H9 (cell line): Measurements from ENCODE around the gene DCLRE1A. TPM values are rescaled to one million over a fixed set of nuclear protein-coding genes. Genes with fewer than 3 reads are reported as not detected.

ENCODE experiments used
- DNase-seq: peaks from one replicate; pipeline ENCODE4 v3.0.0-alpha.2; 2017
- H2AFZ ChIP-seq: one replicate; pipeline ENCODE4 v1.6.1; 2013; ENCODE audit warnings: mild to moderate bottlenecking, low read length, control low read depth, moderate library complexity
- H2AK5ac ChIP-seq: 2 replicates; pipeline ENCODE4 v1.6.1; 2013; ENCODE audit warnings: low read length, control low read depth, mixed read lengths; ENCODE audit not compliant: insufficient read length
- H2BK120ac ChIP-seq: one replicate; pipeline ENCODE4 v1.6.1; 2013; ENCODE audit warnings: low read depth, mild to moderate bottlenecking, low read length, control low read depth, inconsistent platforms; ENCODE audit not compliant: poor library complexity, severe bottlenecking
- H2BK12ac ChIP-seq: 2 replicates; pipeline ENCODE4 v1.6.1; 2013; ENCODE audit warnings: low read length, control low read depth, mixed read lengths, low read depth; ENCODE audit not compliant: insufficient read length
- H2BK15ac ChIP-seq: 2 replicates; pipeline ENCODE4 v1.6.1; 2013; ENCODE audit warnings: low read depth, low read length, control low read depth
- H2BK20ac ChIP-seq: one replicate; pipeline ENCODE4 v1.6.1; 2013; ENCODE audit warnings: low read depth, mild to moderate bottlenecking, low read length, control low read depth, inconsistent platforms; ENCODE audit not compliant: poor library complexity, severe bottlenecking
- H2BK5ac ChIP-seq: 2 replicates; pipeline ENCODE4 v1.6.1; 2013; ENCODE audit warnings: low read length, control low read depth, mixed read lengths; ENCODE audit not compliant: insufficient read length
- H3K14ac ChIP-seq: 2 replicates; pipeline ENCODE4 v1.6.1; 2013; ENCODE audit warnings: low read length, control low read depth; ENCODE audit not compliant: insufficient read depth
- H3K18ac ChIP-seq: 2 replicates; pipeline ENCODE4 v1.6.1; 2013; ENCODE audit warnings: low read depth, mild to moderate bottlenecking, mixed read lengths, low read length, control low read depth; ENCODE audit not compliant: insufficient read length
- H3K23ac ChIP-seq: 2 replicates; pipeline ENCODE4 v1.6.1; 2013; ENCODE audit warnings: low read length, control low read depth, mixed read lengths, low read depth; ENCODE audit not compliant: insufficient read length
- H3K23me2 ChIP-seq: 2 replicates; pipeline ENCODE4 v1.6.1; 2013; ENCODE audit warnings: low read depth, mild to moderate bottlenecking, mixed read lengths, low read length, control low read depth; ENCODE audit not compliant: insufficient read length, poor library complexity, severe bottlenecking
- H3K27ac ChIP-seq: 2 replicates; pipeline ENCODE4 v1.5.1; 2013; ENCODE audit warnings: low read length, control low read depth, mixed read lengths, low read depth; ENCODE audit not compliant: insufficient read length
- H3K27me3 ChIP-seq: 2 replicates; pipeline ENCODE4 v1.6.1; 2013; ENCODE audit warnings: low read length, control low read depth, inconsistent platforms; ENCODE audit not compliant: insufficient read depth
- H3K4ac ChIP-seq: 2 replicates; pipeline ENCODE4 v1.6.1; 2013; ENCODE audit warnings: low read depth, mild to moderate bottlenecking, control low read depth, inconsistent platforms, low read length, moderate library complexity
- H3K4me1 ChIP-seq: 2 replicates; pipeline ENCODE4 v1.6.1; 2013; ENCODE audit warnings: low read length, control low read depth, inconsistent platforms; ENCODE audit not compliant: insufficient read depth
- H3K4me2 ChIP-seq: 2 replicates; pipeline ENCODE4 v1.6.1; 2013; ENCODE audit warnings: low read length, control low read depth, mixed read lengths; ENCODE audit not compliant: insufficient read length, insufficient read depth
- H3K56ac ChIP-seq: 2 replicates; pipeline ENCODE4 v1.6.1; 2013; ENCODE audit warnings: low read depth, mild to moderate bottlenecking, mixed read lengths, low read length, control low read depth; ENCODE audit not compliant: insufficient read length
- H3K79me1 ChIP-seq: 2 replicates; pipeline ENCODE4 v1.6.1; 2013; ENCODE audit warnings: low read depth, mild to moderate bottlenecking, moderate library complexity, low read length, control low read depth, inconsistent platforms; ENCODE audit not compliant: insufficient read depth, poor library complexity, severe bottlenecking
- H3K79me2 ChIP-seq: 2 replicates; pipeline ENCODE4 v1.6.1; 2013; ENCODE audit warnings: low read length, control low read depth, inconsistent platforms; ENCODE audit not compliant: insufficient read depth
- H3K9ac ChIP-seq: 2 replicates; pipeline ENCODE4 v1.6.1; 2013; ENCODE audit warnings: low read length, control low read depth, mixed read lengths; ENCODE audit not compliant: insufficient read length; ENCODE audit errors: extremely low read depth
- H3K9me3 ChIP-seq: one replicate; pipeline ENCODE4 v1.6.1; 2013; ENCODE audit warnings: low read depth, low read length, inconsistent platforms; ENCODE audit not compliant: control insufficient read depth
- H3T11ph ChIP-seq: one replicate; pipeline ENCODE4 v1.6.1; 2013; ENCODE audit warnings: mild to moderate bottlenecking, low read length, control low read depth, inconsistent platforms
- H4K20me1 ChIP-seq: one replicate; pipeline ENCODE4 v1.6.1; 2013; ENCODE audit not compliant: control insufficient read depth, insufficient read length, insufficient read depth
- H4K5ac ChIP-seq: 2 replicates; pipeline ENCODE4 v1.6.1; 2013; ENCODE audit warnings: low read depth, mild to moderate bottlenecking, mixed read lengths, low read length, control low read depth; ENCODE audit not compliant: insufficient read length
- H4K8ac ChIP-seq: replicated peaks from 2 replicates; pipeline ENCODE4 v1.6.1; 2013; ENCODE audit warnings: low read length, control low read depth, mixed read lengths, low read depth; ENCODE audit not compliant: insufficient read length
- H4K91ac ChIP-seq: 2 replicates; pipeline ENCODE4 v1.6.1; 2013; ENCODE audit warnings: low read depth, mild to moderate bottlenecking, moderate library complexity, mixed read lengths, low read length, control low read depth; ENCODE audit not compliant: insufficient read length
- H3K27ac Mint-ChIP-seq, 3 experiments: 2 replicates in 2 of 3; 3 replicates in 1 of 3; pipeline ENCODE4 v1.8.0; 2020 to 2021; ENCODE audit warnings: mixed read lengths in 3 of 3, mild to moderate bottlenecking in 1 of 3, moderate library complexity in 1 of 3
- H3K27me3 Mint-ChIP-seq: 2 replicates; pipeline ENCODE4 v1.8.0; 2021; ENCODE audit warnings: low read depth, mild to moderate bottlenecking, moderate library complexity, mixed read lengths
- H3K36me3 Mint-ChIP-seq, 3 experiments: 2 replicates in 2 of 3; 3 replicates in 1 of 3; pipeline ENCODE4 v1.8.0; 2020 to 2021; ENCODE audit warnings: low read depth in 3 of 3, mixed read lengths in 3 of 3; ENCODE audit not compliant: insufficient read depth in 1 of 3
- H3K4me1 Mint-ChIP-seq, 2 experiments: 2 replicates each; pipeline ENCODE4 v1.8.0; 2020; ENCODE audit warnings: mixed read lengths in 2 of 2
- H3K4me3 Mint-ChIP-seq, 2 experiments: 2 replicates in 1 of 2; 3 replicates in 1 of 2; pipeline ENCODE4 v1.8.0; 2020 to 2021; ENCODE audit warnings: mild to moderate bottlenecking in 2 of 2, mixed read lengths in 2 of 2, moderate library complexity in 1 of 2
- H3K9me3 Mint-ChIP-seq, 2 experiments: 2 replicates in 1 of 2; 3 replicates in 1 of 2; pipeline ENCODE4 v1.8.0; 2020; ENCODE audit warnings: mild to moderate bottlenecking in 2 of 2, mixed read lengths in 2 of 2, moderate library complexity in 1 of 2
- WGBS: extraction: QIAGEN DNeasy Blood & Tissue Kit; methylation state at CpG from one replicate; pipeline ENCODE4 v1.1.7; 2013; ENCODE audit warnings: missing lambda C conversion rate, low lambda C conversion rate, mixed read lengths; ENCODE audit not compliant: insufficient read length; ENCODE audit errors: extremely low coverage; 5-methylcytosine and 5-hydroxymethylcytosine counted together
- total RNA-seq: library from RNA; stranded (reverse); gene quantifications from 2 replicates; pipeline ENCODE4 v1.2.1, GENCODE V29; 2021
- TF ChIP-seq, protein P1 (sequence below): fragments of 200-600 bp; sonication (generic); conservative IDR thresholded peaks from 3 replicates; pipeline ENCODE4 v1.8.0; 2021; ENCODE audit warnings: antibody characterized with exemption, mild to moderate bottlenecking

DCLRE1A gene
- total RNA-seq, 1 experiment from 2014 or later: 9.9 TPM

DNA sequence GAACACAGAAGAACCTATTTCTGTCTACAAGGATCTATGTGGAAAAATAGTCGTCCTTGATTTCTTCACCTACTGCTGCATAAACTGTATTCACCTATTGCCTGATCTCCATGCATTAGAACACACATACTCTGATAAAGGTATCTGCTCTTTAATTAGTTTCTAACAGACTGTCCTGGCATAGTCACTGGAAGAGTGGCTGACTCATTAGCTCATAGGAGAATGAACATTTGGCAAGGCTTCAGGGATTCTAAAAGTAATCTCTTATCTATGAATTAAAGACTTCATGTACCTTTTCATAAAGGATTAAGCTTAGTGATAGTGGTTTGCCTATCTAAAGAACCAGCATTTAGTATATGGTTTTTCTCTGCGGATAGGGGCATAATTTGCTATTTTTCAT lies 4.7 kb upstream of the DCLRE1A start:
- H2BK12ac ChIP-seq: no peak overlapping the region
- no peaks in the 10 kb centered on the region for H3K79me1 ChIP-seq
- no peak overlapping the region for H3K4ac ChIP-seq
- no peak overlapping the region for H3K14ac ChIP-seq
- no peak for DNase-seq
- H4K91ac ChIP-seq: no peak overlapping the region
- no peak overlapping the region for H4K8ac ChIP-seq
- peaks cover 9% of the 10 kb centered on the region; the same call in 1 of the 2 replicates for H3K79me2 ChIP-seq
- no CpG with 5 or more reads among the region's 2 CpGs for WGBS
- H3K9ac ChIP-seq: no peak overlapping the region
- H3K27me3 ChIP-seq: no peaks in the 10 kb centered on the region
- no peak overlapping the region for H3T11ph ChIP-seq
- Mint-ChIP-seq H3K4me3 (no peak overlapping the region), H3K27ac (no peak overlapping the region), H3K4me1 (peaks cover 17% of the 10 kb centered on the region in 2 experiments), H3K9me3 (no peaks in the 10 kb centered on the region; a peak in 1 of 5 replicates), H3K36me3 (peaks cover 19 to 44% (median 35%) of the 10 kb centered on the region in 3 experiments; a peak in 6 of 7 replicates), H3K27me3 (no peaks in the 10 kb centered on the region)
- H3K4me2 ChIP-seq: no peak overlapping the region
- H2BK5ac ChIP-seq: no peak overlapping the region
- H3K23ac ChIP-seq: no peak overlapping the region
- no peak overlapping the region for H2AFZ ChIP-seq
- TF ChIP-seq, protein P1, sequence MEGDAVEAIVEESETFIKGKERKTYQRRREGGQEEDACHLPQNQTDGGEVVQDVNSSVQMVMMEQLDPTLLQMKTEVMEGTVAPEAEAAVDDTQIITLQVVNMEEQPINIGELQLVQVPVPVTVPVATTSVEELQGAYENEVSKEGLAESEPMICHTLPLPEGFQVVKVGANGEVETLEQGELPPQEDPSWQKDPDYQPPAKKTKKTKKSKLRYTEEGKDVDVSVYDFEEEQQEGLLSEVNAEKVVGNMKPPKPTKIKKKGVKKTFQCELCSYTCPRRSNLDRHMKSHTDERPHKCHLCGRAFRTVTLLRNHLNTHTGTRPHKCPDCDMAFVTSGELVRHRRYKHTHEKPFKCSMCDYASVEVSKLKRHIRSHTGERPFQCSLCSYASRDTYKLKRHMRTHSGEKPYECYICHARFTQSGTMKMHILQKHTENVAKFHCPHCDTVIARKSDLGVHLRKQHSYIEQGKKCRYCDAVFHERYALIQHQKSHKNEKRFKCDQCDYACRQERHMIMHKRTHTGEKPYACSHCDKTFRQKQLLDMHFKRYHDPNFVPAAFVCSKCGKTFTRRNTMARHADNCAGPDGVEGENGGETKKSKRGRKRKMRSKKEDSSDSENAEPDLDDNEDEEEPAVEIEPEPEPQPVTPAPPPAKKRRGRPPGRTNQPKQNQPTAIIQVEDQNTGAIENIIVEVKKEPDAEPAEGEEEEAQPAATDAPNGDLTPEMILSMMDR: no peak
- H2BK20ac ChIP-seq: no peak overlapping the region
- H4K5ac ChIP-seq: no peak overlapping the region
- no peak overlapping the region for H3K56ac ChIP-seq
- no peak overlapping the region for H2BK120ac ChIP-seq
- H2AK5ac ChIP-seq: no peak overlapping the region
- H3K18ac ChIP-seq: no peak overlapping the region
- H4K20me1 ChIP-seq: no peaks in the 10 kb centered on the region
- no peak overlapping the region for H2BK15ac ChIP-seq
- peaks cover 13% of the 10 kb centered on the region for H3K23me2 ChIP-seq
- H3K9me3 ChIP-seq: no peaks in the 10 kb centered on the region
- no peak overlapping the region for H3K27ac ChIP-seq
- no peaks in the 10 kb centered on the region for H3K4me1 ChIP-seq
